ENCODE measurements around the gene AKAP6.

The AKAP6 gene

DNA sequence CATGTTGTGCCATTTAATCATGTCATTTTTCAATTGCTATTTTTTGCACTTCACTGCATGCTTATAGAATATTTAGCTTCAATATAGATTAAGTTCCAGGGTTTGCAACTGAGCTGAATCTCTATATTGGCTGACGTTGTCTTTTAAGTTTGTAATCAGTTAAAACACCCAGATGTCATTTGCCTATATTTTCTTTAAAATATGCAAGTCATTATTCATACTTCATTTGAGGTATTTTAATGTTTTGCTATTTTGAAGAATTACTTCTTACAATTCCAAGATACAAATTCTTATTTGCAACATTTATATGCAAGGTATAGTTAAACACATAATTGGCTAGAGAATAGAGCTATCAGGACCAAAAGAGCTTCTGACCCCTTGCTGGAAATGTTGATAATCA lies 434.6 kb downstream of the AKAP6 start:
- ChIA-PET CTCF (interaction anchor here (0.6 kb wide), 1 partner anchor 516 kb away, joined by 3 read pairs; no protein-coding TSS in a partner anchor), POLR2A (ENCODE audit: low non-redundant PET) (no interaction called here)
- TF ChIP-seq, protein P1, sequence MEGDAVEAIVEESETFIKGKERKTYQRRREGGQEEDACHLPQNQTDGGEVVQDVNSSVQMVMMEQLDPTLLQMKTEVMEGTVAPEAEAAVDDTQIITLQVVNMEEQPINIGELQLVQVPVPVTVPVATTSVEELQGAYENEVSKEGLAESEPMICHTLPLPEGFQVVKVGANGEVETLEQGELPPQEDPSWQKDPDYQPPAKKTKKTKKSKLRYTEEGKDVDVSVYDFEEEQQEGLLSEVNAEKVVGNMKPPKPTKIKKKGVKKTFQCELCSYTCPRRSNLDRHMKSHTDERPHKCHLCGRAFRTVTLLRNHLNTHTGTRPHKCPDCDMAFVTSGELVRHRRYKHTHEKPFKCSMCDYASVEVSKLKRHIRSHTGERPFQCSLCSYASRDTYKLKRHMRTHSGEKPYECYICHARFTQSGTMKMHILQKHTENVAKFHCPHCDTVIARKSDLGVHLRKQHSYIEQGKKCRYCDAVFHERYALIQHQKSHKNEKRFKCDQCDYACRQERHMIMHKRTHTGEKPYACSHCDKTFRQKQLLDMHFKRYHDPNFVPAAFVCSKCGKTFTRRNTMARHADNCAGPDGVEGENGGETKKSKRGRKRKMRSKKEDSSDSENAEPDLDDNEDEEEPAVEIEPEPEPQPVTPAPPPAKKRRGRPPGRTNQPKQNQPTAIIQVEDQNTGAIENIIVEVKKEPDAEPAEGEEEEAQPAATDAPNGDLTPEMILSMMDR (conservative IDR thresholded peaks at IDR 0.05; ENCODE audit: low read depth): no peak

DNA sequence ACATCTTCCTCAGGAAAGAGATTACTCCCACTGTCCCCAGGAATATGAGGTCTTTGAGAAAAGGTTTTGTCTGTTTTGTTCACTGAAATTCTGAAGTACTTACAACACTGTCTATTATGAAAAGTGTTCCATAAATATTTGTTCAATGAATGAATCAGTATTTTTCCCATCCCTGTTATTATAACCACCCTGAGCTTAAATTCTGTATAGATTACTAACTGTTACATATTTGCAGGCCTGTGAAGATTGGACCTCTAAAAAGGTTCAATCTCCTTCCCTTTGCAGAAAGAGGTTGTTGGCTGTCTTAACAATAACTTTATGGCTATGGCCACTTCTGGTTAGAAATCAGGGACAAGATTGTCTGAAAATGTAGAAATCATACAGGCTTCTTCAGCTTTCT lies 435.0 kb downstream of the AKAP6 start:
- ChIA-PET CTCF (interaction anchor here (0.6 kb wide), 1 partner anchor 516 kb away, joined by 3 read pairs; no protein-coding TSS in a partner anchor), POLR2A (ENCODE audit: low non-redundant PET) (no interaction called here)
- TF ChIP-seq, protein P1 (conservative IDR thresholded peaks at IDR 0.05; ENCODE audit: low read depth): no peak
- DNase-seq (ENCODE audit: low spot score): no peak
- no peak overlapping the region for H3K27ac ChIP-seq

More for the DNA sequence above, 434.6 kb downstream of the AKAP6 start:
- DNase-seq (ENCODE audit: low spot score): no peak
- H3K27ac ChIP-seq: no peak overlapping the region

DNA sequence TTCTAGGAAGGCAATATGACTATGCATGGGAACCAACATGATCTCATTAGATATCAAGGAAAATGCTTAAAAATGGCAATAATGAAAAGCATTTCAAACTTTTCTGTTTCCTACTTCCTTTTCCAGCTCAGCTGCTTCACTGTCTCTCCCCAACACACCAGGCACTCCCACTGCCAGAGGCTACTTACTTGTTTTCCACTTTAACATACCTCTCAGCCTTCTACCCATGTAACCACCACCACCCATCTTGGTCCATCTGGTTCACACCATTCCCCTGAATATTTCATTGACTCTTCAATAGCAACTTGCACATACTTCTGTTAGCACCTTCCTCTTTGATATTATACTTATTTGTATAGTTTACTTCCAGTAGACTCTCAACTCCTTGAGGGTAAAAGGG lies 441.3 kb downstream of the AKAP6 start:
- ChIA-PET POLR2A (ENCODE audit: low non-redundant PET) (no interaction called here), CTCF (no interaction called here)
- no peak overlapping the region for H3K27ac ChIP-seq
- TF ChIP-seq, protein P1 (conservative IDR thresholded peaks at IDR 0.05; ENCODE audit: low read depth): no peak
- DNase-seq (ENCODE audit: low spot score): no peak

DNA sequence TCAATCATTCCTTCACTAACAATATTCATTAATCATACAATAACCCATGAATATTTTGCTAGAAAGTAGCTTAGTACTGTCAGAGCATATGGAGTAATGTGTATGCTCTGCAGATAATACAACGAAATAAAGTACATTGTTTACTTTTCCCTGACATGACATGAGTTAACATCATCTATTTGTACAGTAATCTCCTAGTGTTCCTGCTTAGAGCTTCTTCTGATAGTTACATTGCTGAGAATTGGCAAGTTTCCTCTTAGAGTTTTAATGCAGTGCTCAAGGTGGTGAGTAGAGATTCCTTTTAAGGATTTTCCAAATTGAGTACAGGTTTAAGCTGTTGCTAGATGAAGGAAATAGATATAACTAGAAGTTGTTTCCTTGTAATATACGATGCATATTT lies 445.1 kb downstream of the AKAP6 start:
- ChIA-PET POLR2A (ENCODE audit: low non-redundant PET) (no interaction called here), CTCF (no interaction called here)
- DNase-seq (ENCODE audit: low spot score): no peak
- no peak overlapping the region for H3K27ac ChIP-seq
- TF ChIP-seq, protein P1 (conservative IDR thresholded peaks at IDR 0.05; ENCODE audit: low read depth): no peak

DNA sequence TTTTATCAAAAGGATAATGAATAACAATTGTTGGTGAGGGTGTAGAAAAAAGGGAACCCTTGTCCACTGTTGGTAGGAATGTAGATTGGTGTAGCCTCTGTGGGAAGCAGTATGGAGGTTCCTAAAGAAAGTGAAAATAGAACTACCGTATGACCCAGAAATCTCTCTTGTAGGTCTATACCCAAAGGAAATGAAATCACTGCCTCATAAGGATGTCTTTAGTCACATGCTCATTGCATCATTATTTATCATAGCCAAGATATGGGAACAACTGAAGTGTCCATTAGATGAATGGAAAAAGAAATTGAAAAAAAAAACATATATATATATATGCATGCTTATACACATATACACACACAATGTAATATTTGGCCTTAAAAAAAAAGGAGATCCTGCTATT lies 450.7 kb downstream of the AKAP6 start:
- CTCF ChIA-PET: no interaction called here
- H3K27ac ChIP-seq: no peak overlapping the region
- TF ChIP-seq, protein P1 (conservative IDR thresholded peaks at IDR 0.05; ENCODE audit: low read depth): no peak
- POLR2A ChIA-PET (ENCODE audit: low non-redundant PET): no interaction called here
- no peak for DNase-seq (ENCODE audit: low spot score)

DNA sequence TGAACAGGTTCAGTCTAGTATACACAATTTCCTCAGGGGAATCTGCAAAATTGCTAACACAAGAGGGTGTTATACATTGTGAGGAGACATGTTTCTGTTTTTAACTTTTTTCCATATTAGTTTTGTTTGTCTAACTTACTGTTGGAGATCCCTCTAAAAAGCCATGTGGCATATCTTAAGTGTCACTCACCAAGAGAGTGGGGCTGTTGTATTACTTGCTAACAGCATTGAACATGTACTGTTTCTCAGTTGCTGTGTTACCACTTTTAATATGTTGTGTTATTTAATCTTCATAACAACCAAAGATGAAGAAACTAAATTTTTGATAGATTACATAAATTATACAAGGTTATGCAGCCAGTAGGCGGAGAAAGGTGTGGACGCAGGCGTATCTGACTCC lies 455.3 kb downstream of the AKAP6 start:
- TF ChIP-seq, protein P1 (conservative IDR thresholded peaks at IDR 0.05; ENCODE audit: low read depth): no peak
- no peak overlapping the region for H3K27ac ChIP-seq
- DNase-seq (ENCODE audit: low spot score): no peak
- POLR2A ChIA-PET (ENCODE audit: low non-redundant PET): no interaction called here
- CTCF ChIA-PET: no interaction called here

DNA sequence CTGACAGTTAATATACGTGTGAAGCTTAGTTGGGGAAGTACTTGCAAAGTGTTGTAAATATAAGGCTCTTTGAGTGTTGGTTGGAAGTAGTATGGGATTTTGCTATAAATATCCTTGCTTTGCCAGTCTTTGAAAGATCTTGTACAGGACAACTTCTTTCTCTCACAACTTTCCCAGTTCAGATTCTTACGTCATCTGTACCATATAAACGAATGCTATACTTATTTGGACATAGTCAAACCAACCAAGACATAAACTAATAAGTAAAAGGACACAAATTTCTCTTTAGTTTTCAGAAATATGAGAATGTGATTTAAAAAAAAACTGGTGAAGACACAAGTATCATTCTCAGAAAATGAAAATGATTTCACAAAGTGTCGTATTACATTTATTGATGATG lies 456.5 kb downstream of the AKAP6 start:
- H3K27ac ChIP-seq: no peak overlapping the region
- POLR2A ChIA-PET (ENCODE audit: low non-redundant PET): no interaction called here
- CTCF ChIA-PET: no interaction called here
- no peak for DNase-seq (ENCODE audit: low spot score)
- TF ChIP-seq, protein P1 (conservative IDR thresholded peaks at IDR 0.05; ENCODE audit: low read depth): no peak
